CD8-positive, alpha-beta memory T cell (primary cell): ENCODE results near the gene GAB2. TPM values are rescaled to one million over a fixed set of nuclear protein-coding genes. Genes with fewer than 3 reads are reported as not detected.

Experiments
- polyA plus RNA-seq: library from polyadenylated mRNA; unstranded; fragments of 300-500 nt; fragmentation: Illumina TruSeq; gene quantifications from one replicate; pipeline ENCODE4 v1.2.3, GENCODE V29; 2021
- total RNA-seq, 2 experiments: library from RNA; stranded (reverse); gene quantifications; one replicate each; pipeline ENCODE4 v1.2.3, GENCODE V29; 2021

Gene GAB2
- total and polyA plus RNA-seq, 3 experiments from 2014 or later, result 2.9 to 4.3 TPM; not detected in 1

Other genes starting within 250 kb of the GAB2 start
- 1 to 10 TPM; 4.6 to 4.9 TPM for gene KCTD21, start 229.2 kb downstream of the GAB2 start, total RNA-seq
- 3.3 TPM for gene KCTD21, start 229.2 kb downstream of the GAB2 start, polyA plus RNA-seq
- gene USP35, start 228.9 kb downstream of the GAB2 start, total RNA-seq, result 1 to 10 TPM; 4.4 TPM
- 1.1 TPM for gene USP35, start 228.9 kb downstream of the GAB2 start, polyA plus RNA-seq
- 10 to 100 TPM; 23.9 to 24.5 TPM for gene NARS2, start 157.0 kb upstream of the GAB2 start, total RNA-seq
- 14.5 TPM for gene NARS2, start 157.0 kb upstream of the GAB2 start, polyA plus RNA-seq